RCC 7860 (cell line): ENCODE measurements around the gene CCSER1.
"Not testable (repeated sequence)": the region's sequence is repeated elsewhere in the genome, so short reads cannot be mapped to it uniquely, and the experiment has no call there.

ENCODE experiments used
- DNase-seq: peaks from one replicate; pipeline ENCODE4 v3.0.0-alpha.2; 2015; ENCODE audit warnings: low spot score
- FAIRE-seq: peaks from 2 replicates; lab custom pipeline; 2012; peaks lifted over from hg19 to GRCh38; lab: Jason Lieb, UNC

CCSER1 gene

GRCh38 chr4:90889171-90889570, 762.0 kb downstream of the CCSER1 start:
- FAIRE-seq: no peak
- DNase-seq: no peak

GRCh38 chr4:90903413-90903812, 776.2 kb downstream of the CCSER1 start:
- FAIRE-seq, DNase-seq: not testable (repeated sequence)

GRCh38 chr4:90904021-90904420, 776.8 kb downstream of the CCSER1 start:
- FAIRE-seq (no peak), DNase-seq (no peak)

- no peak for FAIRE-seq
- no peak for DNase-seq
Observed at GRCh38 chr4:90906239-90906638, 779.0 kb downstream of the CCSER1 start.

GRCh38 chr4:90911724-90912434, 784.7 kb downstream of the CCSER1 start:
- DNase-seq, FAIRE-seq: not testable (repeated sequence)

GRCh38 chr4:90922174-90922573, 795.0 kb downstream of the CCSER1 start:
- DNase-seq: no peak
- FAIRE-seq: no peak

GRCh38 chr4:90926957-90927356, 799.8 kb downstream of the CCSER1 start:
- no peak for FAIRE-seq
- DNase-seq: no peak

GRCh38 chr4:90943311-90943710, 816.1 kb downstream of the CCSER1 start:
- no peak for FAIRE-seq
- no peak for DNase-seq

- no peak for FAIRE-seq
- no peak for DNase-seq
Observed at GRCh38 chr4:90946945-90947344, 819.8 kb downstream of the CCSER1 start.

- FAIRE-seq (no peak), DNase-seq (no peak)
Observed at GRCh38 chr4:90950385-90950841, 823.2 kb downstream of the CCSER1 start.

- DNase-seq (peak; percentile 67), FAIRE-seq (peak; percentile 83)
Observed at GRCh38 chr4:90951037-90951436, 823.8 kb downstream of the CCSER1 start.

GRCh38 chr4:90958256-90958895, 831.2 kb downstream of the CCSER1 start:
- FAIRE-seq (peak; percentile 85), DNase-seq (peak; percentile 60)

GRCh38 chr4:90960433-90960832, 833.2 kb downstream of the CCSER1 start:
- DNase-seq (no peak), FAIRE-seq (no peak)

- FAIRE-seq (no peak), DNase-seq (no peak)
Observed at GRCh38 chr4:90960840-90961239, 833.6 kb downstream of the CCSER1 start.

- no peak for FAIRE-seq
- DNase-seq: no peak
Observed at GRCh38 chr4:90970021-90970420, 842.8 kb downstream of the CCSER1 start.

- DNase-seq (no peak), FAIRE-seq (no peak)
Observed at GRCh38 chr4:90977726-90978125, 850.5 kb downstream of the CCSER1 start.

- DNase-seq: no peak
- no peak for FAIRE-seq
Observed at GRCh38 chr4:90979556-90979955, 852.4 kb downstream of the CCSER1 start.

- FAIRE-seq (no peak), DNase-seq (no peak)
Observed at GRCh38 chr4:90982813-90983212, 855.6 kb downstream of the CCSER1 start.

GRCh38 chr4:90990284-90990683, 863.1 kb downstream of the CCSER1 start:
- DNase-seq (no peak), FAIRE-seq (no peak)

GRCh38 chr4:90992213-90992612, 865.0 kb downstream of the CCSER1 start:
- no peak for FAIRE-seq
- no peak for DNase-seq

- DNase-seq (no peak), FAIRE-seq (no peak)
Observed at GRCh38 chr4:90994851-90995574, 867.8 kb downstream of the CCSER1 start.

- no peak for DNase-seq
Observed at GRCh38 chr4:90995996-90996395, 868.8 kb downstream of the CCSER1 start.

More at GRCh38 chr4:90995996-90996395, 868.8 kb downstream of the CCSER1 start:
- no peak for FAIRE-seq
